CD4-positive, alpha-beta T cell treated with Interleukin-12 subunit alpha and Interleukin-12 subunit beta, for 1 hour (primary cell): ENCODE measurements around the gene MYO3B.
A peak's percentile ranks its signal among the peaks of the same experiment; 100 is the strongest.
"Not testable (repeated sequence)": the region's sequence is repeated elsewhere in the genome, so short reads cannot be mapped to it uniquely, and the experiment has no call there.

ENCODE experiments used
- DNase-seq: peaks from one replicate; pipeline ENCODE4 v3.0.0-alpha.2; 2020

MYO3B gene

GRCh38 chr2:170579511-170579910 is 401.6 kb downstream of the MYO3B start:
- no peak for DNase-seq

GRCh38 chr2:170582313-170582712 is 404.4 kb downstream of the MYO3B start:
- no peak for DNase-seq

- no peak for DNase-seq
These were observed 405.0 kb downstream of the MYO3B start for GRCh38 chr2:170582751-170583463.

GRCh38 chr2:170585067-170585466 is 407.1 kb downstream of the MYO3B start:
- no peak for DNase-seq

GRCh38 chr2:170586571-170587095 is 408.7 kb downstream of the MYO3B start:
- no peak for DNase-seq

- no peak for DNase-seq
These were observed 409.2 kb downstream of the MYO3B start for GRCh38 chr2:170587117-170587516.

GRCh38 chr2:170587922-170588321 is 410.0 kb downstream of the MYO3B start:
- no peak for DNase-seq

- DNase-seq, result no peak
These were observed 410.8 kb downstream of the MYO3B start for GRCh38 chr2:170588729-170589128.

GRCh38 chr2:170596576-170596975 is 418.6 kb downstream of the MYO3B start:
- DNase-seq, result no peak

GRCh38 chr2:170598067-170598395 is 420.1 kb downstream of the MYO3B start:
- DNase-seq, result no peak

GRCh38 chr2:170601489-170601888 is 423.5 kb downstream of the MYO3B start:
- DNase-seq, result no peak

- no peak for DNase-seq
These were observed 427.9 kb downstream of the MYO3B start for GRCh38 chr2:170605862-170606261.

GRCh38 chr2:170607171-170607570 is 429.2 kb downstream of the MYO3B start:
- no peak for DNase-seq

GRCh38 chr2:170610615-170611014 is 432.7 kb downstream of the MYO3B start:
- DNase-seq, result no peak

- not testable (repeated sequence) for DNase-seq
These were observed 441.0 kb downstream of the MYO3B start for GRCh38 chr2:170618948-170619347.

- not testable (repeated sequence) for DNase-seq
These were observed 457.1 kb downstream of the MYO3B start for GRCh38 chr2:170635094-170635493.

GRCh38 chr2:170639635-170640034 is 461.7 kb downstream of the MYO3B start:
- DNase-seq, result no peak

- no peak for DNase-seq
These were observed 464.0 kb downstream of the MYO3B start for GRCh38 chr2:170641961-170642360.

- no peak for DNase-seq
These were observed 465.4 kb downstream of the MYO3B start for GRCh38 chr2:170643346-170643745.

- no peak for DNase-seq
These were observed 469.9 kb downstream of the MYO3B start for GRCh38 chr2:170647741-170648436.

- DNase-seq, result peak; percentile 74
These were observed 473.8 kb downstream of the MYO3B start for GRCh38 chr2:170651624-170652325.

- DNase-seq, result no peak
These were observed 474.9 kb downstream of the MYO3B start for GRCh38 chr2:170652637-170653417.

- no peak for DNase-seq
These were observed 478.7 kb downstream of the MYO3B start for GRCh38 chr2:170656669-170657068.
